GM15510 (cell line): ENCODE data around the gene RFPL2.

Experiments used
- POLR2A ChIP-seq: IDR thresholded peaks from 3 replicates; pipeline ENCODE4 v1.6.1; 2011; ENCODE audit warnings: borderline replicate concordance; ENCODE audit not compliant: insufficient read length; ENCODE audit errors: extremely low read depth

RFPL2 gene

DNA sequence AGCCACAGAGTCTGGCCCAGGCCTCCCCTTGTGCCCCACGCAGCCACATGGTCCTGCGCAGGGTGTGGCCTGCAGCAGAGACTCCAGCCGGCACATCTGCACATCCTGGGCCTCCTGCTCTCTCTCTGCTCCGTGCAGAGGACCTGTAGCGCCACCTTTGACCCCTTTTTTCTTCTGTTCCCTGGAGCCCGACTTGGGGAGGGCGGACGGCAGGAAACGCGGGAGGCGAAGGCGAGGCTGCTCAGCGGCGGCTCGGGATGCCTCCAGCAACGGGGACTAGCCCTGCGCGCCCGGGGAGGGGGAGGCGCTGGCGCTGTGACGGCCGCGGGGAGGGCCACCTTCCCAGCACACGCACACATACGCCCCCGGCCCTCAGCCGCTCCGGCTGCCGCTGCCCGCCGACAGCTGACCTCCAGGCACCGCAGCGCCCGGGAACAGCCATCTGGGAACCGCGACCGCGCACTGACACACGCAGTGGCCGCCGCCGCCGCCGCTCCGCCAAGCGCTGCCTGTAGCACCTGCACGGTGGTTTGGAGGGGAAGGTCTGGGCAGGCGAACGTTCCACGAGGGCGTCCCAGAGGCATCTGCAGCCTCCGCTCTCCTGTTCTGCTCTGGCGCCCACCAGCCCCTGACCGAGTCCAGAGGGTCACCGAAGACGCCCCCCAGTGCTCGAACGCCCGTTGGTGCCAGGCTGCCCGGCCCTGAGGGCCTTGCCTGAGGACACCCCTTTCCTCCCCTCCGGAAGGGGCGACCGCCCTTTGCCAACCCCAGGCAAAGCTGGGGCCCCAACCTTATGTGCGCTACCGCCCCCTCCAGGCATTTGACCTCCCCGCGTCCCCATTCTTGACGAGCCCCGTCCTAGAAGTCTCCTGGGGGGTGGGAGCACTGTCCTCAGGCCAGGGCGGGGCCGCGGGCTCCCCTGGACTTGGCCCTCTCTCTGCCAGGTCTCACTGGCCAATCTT, 28.9 kb downstream of the RFPL2 start:
- no peak for TF ChIP-seq POLR2A

DNA sequence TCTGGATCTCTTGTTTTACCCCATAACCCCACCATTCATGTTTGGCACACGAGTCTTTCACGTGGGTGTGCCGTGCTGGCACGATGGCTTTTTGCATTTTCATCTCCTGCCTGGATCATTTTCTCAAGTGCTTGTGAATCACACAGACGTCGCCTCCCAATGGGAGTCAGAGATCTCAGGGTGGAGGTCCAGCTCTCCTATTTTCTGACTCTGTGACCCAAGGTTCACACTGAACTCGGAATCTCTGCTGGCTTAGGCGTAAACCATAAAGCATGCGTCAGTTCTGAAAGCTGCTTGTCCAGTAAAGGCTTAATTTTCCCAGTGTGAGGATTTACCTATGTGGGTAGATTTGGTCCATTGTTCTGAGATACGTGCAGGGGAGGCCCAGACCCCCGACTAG, 29.8 kb downstream of the RFPL2 start:
- TF ChIP-seq POLR2A = no peak

DNA sequence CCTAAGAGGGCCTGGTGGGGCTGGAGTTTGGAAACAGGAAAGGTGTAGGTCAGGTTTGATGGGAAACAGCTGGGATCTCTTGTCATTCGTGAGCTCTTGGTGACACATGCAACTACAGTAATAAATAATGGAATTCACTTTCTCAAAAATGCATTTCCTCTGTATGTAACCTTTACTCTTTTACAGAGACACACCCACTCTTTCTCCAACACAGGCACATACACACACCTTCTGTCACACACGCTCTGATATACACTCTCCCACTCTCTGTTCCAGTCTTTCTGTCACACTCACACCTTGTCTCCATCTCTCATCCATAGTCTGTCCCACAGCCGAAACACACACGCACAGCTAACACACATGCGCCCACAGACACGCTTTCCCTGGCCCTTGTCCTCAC, 39.2 kb downstream of the RFPL2 start:
- TF ChIP-seq POLR2A = no peak

DNA sequence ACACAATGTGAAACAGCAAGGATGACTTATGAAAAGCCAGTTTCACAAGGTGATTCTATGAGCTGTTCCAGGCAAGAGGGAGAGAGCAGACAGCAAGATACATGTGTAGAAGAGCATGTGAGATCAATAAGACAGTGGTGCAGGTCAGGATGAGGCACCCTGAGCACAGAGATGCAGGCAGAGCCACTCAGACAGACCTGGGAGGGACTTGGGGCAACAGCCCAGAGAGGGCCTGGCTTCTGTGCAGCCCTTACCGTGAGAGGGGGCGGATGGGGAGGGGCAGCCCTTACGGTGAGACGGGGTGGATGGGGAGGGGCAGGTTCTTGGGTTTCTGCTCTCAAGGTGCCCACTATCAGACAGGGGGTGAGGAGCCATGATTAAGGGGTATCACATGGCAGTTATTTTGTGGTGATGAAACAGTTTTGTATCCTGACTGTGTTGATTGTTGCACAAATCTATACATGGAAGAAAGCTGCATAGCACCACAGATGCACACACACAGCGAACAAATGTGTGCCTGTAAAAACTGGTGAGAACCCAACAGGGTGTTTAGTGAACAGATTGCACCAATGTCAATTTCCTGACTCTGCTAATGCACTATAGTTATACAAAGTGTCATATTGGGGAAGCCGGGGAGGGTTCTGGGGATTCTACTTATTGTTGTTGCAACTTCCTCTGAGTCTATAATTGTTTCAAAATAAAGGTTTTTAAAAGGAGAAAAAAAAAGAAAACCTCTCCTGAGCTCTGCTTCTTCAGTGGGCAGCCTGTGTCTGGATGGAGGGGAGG, 40.6 kb downstream of the RFPL2 start:
- TF ChIP-seq POLR2A = no peak

DNA sequence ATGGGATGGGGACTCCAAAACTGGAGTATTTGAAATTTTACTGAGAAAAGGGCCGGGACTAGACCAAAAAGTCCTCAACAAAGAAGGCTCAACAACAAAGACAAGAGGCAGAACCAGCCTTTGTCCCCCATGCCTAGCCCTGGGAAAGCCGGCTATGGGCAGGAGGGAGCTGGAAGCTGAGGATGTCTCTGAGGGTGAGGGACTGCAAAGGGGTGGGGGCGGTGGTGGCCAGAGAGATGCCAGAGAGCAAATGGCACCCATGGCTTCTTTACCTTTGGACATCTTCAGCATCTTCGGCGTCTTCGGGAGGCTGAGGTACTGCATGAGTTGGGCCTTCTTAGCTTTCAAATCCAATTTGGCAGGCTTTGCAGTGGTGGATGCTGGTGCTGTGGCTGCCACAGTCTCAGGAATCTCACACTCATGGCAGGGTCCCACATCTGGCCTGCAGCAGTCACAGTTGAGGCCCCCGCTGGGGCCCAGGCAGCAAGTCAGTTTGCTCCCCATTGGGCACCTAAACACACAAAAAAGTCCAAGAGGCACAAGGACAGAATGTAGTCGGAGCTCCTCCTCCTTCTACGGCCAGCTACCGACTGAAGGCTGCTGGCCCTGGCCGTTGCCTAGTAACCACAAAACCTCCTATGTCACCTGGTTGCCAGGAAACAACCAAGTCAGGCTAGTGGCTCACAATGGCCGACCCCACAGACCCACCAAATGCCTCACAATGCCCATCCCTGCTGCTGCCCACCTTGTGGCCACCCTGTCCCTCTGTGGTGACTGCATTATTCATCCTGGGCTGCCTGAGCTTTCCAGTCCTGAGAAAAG, 46.0 kb downstream of the RFPL2 start, which contains the start of gene C22orf42:
TSS of gene C22orf42 (minus strand) at position 592 of the 822 bp plus-strand sequence. CDS start at position 504, 88 bp downstream.
- no peak for TF ChIP-seq POLR2A

DNA sequence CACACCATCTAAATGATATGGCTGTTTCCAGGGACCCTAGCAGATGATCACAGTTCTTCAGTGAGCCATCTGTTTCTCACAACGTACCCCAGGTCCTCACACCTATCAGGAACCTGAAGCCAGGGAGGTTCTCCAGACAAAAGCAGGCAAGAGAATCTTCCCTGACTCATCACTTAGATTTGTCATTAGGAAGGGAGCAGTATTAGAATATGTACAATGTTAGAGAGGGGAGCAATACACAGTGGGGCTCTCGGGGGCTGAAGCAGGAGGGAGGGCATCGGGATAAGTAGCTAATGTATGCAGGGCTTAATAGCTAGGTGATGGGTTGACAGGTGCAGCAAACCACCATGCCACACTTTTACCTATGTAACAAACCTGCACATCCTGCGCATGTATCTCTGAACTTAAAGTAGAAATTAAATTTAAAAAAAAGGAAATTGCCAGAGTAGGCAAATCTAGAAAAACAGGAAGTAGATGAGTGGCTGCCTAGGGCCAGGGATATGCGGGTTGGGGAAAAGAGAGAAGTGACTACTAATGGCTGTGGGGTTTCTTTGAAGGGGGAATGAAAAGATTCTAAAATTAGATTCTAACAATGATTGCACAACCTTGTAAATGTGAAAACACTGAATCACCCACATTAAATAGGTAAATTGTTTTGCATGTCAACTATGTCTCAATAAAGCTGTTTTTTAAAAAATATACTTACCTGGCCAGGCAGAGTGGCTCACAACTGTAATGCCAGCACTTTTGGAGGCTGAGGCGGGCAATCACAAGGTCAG, 60.2 kb downstream of the RFPL2 start:
- no peak for TF ChIP-seq POLR2A

DNA sequence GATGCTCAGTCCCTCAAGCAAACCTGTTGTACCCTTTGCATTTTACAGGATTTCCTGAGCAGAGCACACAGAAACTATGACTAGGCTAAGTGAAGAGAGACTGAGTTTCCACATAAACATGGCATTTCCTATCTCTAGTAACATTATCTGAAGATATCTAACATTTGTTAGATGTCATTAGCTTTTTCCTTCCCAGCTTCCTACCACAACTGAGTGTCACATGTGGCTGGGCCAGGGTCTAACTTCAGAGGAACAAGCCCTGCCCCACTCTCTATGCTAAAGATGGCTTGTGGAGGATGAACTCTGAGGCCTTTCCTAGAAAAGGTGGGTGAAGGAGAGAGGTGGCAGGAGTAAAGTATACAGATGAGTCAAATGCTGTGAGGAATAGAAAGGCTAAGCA, 62.3 kb downstream of the RFPL2 start:
- TF ChIP-seq POLR2A = no peak
